ENCODE measurements around the gene DUS1L.

DUS1L gene

DNA sequence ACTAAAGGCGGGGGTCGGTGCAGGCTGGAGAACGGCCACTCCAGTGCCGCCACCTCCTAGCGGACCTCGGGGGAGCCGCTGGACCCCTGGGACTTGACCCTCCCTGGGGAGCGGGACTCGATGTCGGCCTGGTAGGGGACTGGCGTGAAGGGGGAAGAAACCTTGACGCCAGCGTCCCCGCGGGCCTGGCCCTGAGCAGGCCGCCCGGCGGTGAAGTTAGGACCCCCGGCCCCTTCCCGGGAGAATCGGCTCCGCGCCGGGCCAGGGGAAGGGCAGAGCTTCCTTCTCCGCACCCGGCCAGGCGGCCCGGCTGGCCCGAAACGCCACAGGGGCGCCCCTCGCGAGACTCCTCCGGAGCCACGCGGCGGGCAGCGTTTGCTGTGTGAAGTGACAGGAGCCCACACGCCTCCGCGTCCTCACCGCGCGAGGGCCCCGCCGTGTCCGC, 389 bp downstream of the DUS1L start:
- Histone ChIP-seq H3K9me3 (ENCODE audit: severe bottlenecking) (peaks cover 5% of the 10 kb centered on the region), H3K27me3 (ENCODE audit: insufficient read depth, low read depth, severe bottlenecking) (no peaks in the 10 kb centered on the region), H3K4me3 (ENCODE audit: low read depth, low read length) (peak overlapping the region; percentile 93), H3K27ac (peak overlapping the region; percentile 72), H3K36me3 (peaks cover 42% of the 10 kb centered on the region)
- TF ChIP-seq, protein P1, sequence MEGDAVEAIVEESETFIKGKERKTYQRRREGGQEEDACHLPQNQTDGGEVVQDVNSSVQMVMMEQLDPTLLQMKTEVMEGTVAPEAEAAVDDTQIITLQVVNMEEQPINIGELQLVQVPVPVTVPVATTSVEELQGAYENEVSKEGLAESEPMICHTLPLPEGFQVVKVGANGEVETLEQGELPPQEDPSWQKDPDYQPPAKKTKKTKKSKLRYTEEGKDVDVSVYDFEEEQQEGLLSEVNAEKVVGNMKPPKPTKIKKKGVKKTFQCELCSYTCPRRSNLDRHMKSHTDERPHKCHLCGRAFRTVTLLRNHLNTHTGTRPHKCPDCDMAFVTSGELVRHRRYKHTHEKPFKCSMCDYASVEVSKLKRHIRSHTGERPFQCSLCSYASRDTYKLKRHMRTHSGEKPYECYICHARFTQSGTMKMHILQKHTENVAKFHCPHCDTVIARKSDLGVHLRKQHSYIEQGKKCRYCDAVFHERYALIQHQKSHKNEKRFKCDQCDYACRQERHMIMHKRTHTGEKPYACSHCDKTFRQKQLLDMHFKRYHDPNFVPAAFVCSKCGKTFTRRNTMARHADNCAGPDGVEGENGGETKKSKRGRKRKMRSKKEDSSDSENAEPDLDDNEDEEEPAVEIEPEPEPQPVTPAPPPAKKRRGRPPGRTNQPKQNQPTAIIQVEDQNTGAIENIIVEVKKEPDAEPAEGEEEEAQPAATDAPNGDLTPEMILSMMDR (IDR thresholded peaks at IDR 0.05; ENCODE audit: low read depth, low read length), result no peak
- DNase-seq, result no peak

DNA sequence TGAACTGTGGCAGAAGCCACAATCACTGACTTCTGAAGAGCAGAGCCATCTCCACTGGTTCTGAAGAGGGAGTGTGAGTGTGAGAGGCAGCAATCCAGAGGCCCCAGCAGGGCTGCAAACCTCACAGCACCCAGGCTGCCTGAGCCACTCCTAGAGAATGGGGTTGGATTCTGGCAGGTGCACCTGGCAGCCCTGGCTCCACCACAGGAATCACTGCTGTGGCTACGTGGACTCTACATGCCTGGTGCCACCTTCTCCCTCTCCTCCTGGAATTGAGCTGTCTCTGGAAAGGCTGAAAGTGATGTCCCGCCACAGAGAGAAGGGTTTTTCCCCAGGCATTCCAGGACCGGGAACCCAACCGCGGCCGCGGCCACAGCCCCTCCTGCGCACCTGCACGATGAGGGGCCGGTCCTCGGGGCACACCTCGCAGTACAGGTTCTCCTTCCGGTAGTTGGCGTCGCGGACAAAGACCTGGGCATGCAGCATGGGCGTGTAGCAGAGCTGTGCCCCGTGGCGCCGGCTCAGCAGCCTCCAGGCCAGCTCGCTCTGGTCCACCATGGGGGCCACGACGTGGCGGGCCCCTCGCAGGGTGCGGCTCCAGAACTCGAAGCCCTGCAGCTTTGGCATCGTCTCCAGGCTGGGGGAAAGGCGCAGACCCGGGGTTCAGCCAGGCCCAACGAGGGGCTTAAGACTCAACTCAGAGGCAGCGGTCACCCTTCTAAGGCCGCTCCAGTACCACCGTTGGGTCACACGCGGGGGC, 991 bp downstream of the DUS1L start:
- Histone ChIP-seq H3K27ac (peak overlapping the region; percentile 72), H3K27me3 (ENCODE audit: insufficient read depth, low read depth, severe bottlenecking) (no peaks in the 10 kb centered on the region), H3K9me3 (ENCODE audit: severe bottlenecking) (peaks cover 5% of the 10 kb centered on the region), H3K36me3 (peaks cover 48% of the 10 kb centered on the region), H3K4me3 (ENCODE audit: low read depth, low read length) (peak overlapping the region; percentile 93)
- TF ChIP-seq, protein P1 (IDR thresholded peaks at IDR 0.05; ENCODE audit: low read depth, low read length), result no peak
- DNase-seq, result no peak

DNA sequence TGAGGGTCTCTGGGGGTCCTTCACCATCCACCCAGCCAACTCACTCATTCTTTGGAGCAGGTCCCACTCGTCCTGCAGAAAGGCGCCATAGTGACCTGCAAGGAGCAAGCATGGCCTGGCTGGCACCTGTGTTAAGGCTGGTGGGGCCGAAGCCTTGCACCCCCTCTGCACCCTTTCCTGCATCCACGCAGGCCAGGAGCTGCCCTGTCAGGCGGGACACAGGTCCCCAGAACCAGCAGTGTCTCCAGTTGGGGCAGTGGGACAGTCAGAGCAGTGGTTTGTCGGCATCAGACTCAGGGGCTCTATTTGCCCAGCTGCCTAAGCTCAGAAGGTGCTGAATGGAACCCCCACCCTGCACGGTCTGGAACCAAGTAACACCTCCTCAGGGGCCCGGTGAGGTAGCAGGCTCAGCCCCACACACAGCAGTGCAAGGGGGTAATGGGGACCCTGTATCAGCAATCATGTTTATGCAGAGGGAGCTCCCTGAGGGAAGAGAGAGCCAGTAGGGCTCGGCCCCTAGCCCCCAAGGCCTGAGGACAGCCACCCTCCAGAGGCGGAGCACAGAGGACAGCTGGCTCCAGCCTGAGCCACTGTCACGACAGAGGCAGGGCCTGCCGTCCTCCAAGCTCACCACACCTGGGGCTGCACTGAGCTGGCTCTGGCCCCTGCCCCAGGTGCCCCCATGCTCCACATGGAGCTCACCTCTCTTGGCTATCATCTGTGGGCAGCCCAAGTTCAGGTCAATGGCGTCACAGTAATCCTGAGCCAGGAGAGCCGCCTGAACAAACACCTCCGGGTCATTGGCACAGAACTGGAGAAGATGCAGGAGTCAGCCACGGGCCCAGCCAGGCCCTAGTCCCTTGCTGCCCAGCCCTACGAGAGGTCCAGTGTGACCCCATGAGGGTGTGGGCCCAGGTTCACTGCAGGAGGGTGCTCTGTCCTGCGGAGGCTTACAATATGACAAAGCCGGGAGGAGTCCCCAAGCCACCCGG, 1.9 kb downstream of the DUS1L start:
- Histone ChIP-seq H3K27ac (no peak overlapping the region), H3K4me3 (ENCODE audit: low read depth, low read length) (no peak overlapping the region), H3K27me3 (ENCODE audit: insufficient read depth, low read depth, severe bottlenecking) (no peaks in the 10 kb centered on the region), H3K36me3 (peaks cover 57% of the 10 kb centered on the region), H3K9me3 (ENCODE audit: severe bottlenecking) (peaks cover 5% of the 10 kb centered on the region)
- TF ChIP-seq, protein P1 (IDR thresholded peaks at IDR 0.05; ENCODE audit: low read depth, low read length), result no peak
- DNase-seq, result no peak

DNA sequence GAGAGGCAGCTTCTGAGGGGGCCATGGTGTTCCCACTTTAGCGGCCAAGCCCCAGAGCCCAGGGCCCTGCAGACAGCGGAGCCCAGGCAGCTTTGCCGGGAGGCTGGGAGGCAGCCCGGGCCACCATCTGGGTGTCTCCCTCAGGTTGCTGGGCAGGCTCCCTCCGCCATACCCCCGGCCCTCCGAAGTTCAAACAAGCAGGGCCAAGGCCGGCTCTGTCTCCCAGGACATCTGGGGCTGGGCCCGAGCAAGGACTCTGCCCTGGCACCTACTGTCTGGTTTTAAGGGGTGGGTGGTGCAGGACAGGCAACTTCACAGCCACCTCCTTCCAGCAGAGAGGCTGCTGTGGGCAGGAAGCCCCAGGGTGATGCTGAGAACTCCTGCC, 2.6 kb downstream of the DUS1L start:
- Histone ChIP-seq H3K27me3 (ENCODE audit: insufficient read depth, low read depth, severe bottlenecking) (no peaks in the 10 kb centered on the region), H3K36me3 (peaks cover 64% of the 10 kb centered on the region), H3K9me3 (ENCODE audit: severe bottlenecking) (peaks cover 5% of the 10 kb centered on the region), H3K4me3 (ENCODE audit: low read depth, low read length) (no peak overlapping the region), H3K27ac (no peak overlapping the region)
- TF ChIP-seq, protein P1 (IDR thresholded peaks at IDR 0.05; ENCODE audit: low read depth, low read length), result no peak
- no peak for DNase-seq

DNA sequence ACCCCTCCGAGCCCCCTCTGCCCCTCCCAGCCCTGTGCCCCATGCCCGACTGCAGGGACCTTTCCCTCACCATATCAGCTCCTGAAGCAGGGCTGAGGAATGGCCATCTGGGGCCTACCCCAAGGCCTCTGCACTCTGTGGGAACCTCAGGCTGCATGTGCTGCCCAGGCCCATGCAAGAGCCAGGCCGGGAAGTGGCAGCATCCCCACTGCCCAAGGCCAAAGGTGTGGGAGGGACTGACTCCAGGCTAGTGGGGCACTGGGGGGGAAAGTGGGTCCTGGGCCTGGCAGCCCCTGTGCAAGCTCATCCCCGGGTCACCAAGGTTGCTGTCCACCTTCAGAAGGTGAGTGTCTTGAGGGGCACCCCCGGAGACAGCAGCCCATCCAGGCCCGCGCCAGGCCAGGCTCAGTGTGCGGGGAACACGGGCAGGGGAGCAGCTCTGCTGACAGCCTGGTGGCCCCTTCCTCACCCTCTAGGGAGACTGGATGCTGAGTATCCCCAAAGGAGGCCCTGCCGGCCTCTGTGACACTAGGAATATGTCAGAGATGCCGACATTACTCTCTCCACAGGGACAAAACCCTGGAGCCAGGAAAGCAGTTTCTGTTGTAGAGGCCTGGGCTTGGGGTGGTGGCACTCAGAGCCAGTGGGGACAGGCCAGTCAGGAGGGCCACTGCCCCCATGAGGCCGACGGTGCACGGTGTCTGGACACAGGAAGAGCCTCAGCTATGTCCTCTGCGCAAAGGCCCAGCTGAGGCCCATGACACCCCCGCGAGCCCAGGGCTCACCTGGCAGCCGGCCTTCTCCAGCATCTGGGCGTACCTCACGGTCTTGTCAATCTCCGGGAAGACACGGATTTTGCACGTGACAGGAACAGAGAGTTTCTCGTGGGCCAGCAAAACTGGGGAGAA, 3.3 kb downstream of the DUS1L start:
- Histone ChIP-seq H3K9me3 (ENCODE audit: severe bottlenecking) (peaks cover 5% of the 10 kb centered on the region), H3K36me3 (peaks cover 70% of the 10 kb centered on the region), H3K4me3 (ENCODE audit: low read depth, low read length) (no peak overlapping the region), H3K27ac (no peak overlapping the region), H3K27me3 (ENCODE audit: insufficient read depth, low read depth, severe bottlenecking) (no peaks in the 10 kb centered on the region)
- DNase-seq, result no peak
- TF ChIP-seq, protein P1 (IDR thresholded peaks at IDR 0.05; ENCODE audit: low read depth, low read length), result peak; percentile 61
